HCT116 (cell line): Measurements from ENCODE around the gene PATL2.

Experiments used
- EGR1 ChIP-seq: IDR thresholded peaks from 2 replicates; pipeline ENCODE4 v1.6.1; 2012; ENCODE audit warnings: low read depth
- EZH2 ChIP-seq: fragments of 200-600 bp; sonication (generic); IDR thresholded peaks from 2 replicates; pipeline ENCODE4 v1.6.1; 2017; ENCODE audit warnings: antibody characterized with exemption, mixed run types
- JUND ChIP-seq: IDR thresholded peaks from 2 replicates; pipeline ENCODE4 v1.6.1; 2012
- POLR2A ChIP-seq: IDR thresholded peaks from 2 replicates; pipeline ENCODE4 v1.7.0; 2011; ENCODE audit warnings: borderline replicate concordance; ENCODE audit not compliant: insufficient read depth, insufficient read length; ENCODE audit errors: extremely low read depth
- POLR2AphosphoS5 ChIP-seq: IDR thresholded peaks from 2 replicates; pipeline ENCODE4 v1.6.1; 2011; ENCODE audit warnings: mild to moderate bottlenecking, low read depth, low read length, moderate library complexity
- REST ChIP-seq: IDR thresholded peaks from 2 replicates; pipeline ENCODE4 v1.6.1; 2012; ENCODE audit warnings: low read depth
- SIN3A ChIP-seq: IDR thresholded peaks from 2 replicates; pipeline ENCODE4 v1.6.1; 2012; ENCODE audit warnings: low read depth
- SRF ChIP-seq: IDR thresholded peaks from 2 replicates; pipeline ENCODE4 v1.6.1; 2012; ENCODE audit warnings: low read depth
- TF ChIP-seq, protein P1 (sequence below), 3 experiments: fragments of 200-600 bp in 1 of 3; sonication (generic) in 1 of 3; IDR thresholded peaks in 2 of 3; conservative IDR thresholded peaks in 1 of 3; 2 replicates each; pipeline ENCODE4 v1.5.1; 2012 to 2017; ENCODE audit warnings: low read depth in 2 of 3, low read length in 2 of 3, antibody characterized with exemption in 1 of 3, borderline replicate concordance in 1 of 3, control low read depth in 1 of 3, mild to moderate bottlenecking in 1 of 3, mixed read lengths in 1 of 3, mixed run types in 1 of 3, moderate library complexity in 1 of 3; ENCODE audit not compliant: insufficient read depth in 1 of 3

DNA sequence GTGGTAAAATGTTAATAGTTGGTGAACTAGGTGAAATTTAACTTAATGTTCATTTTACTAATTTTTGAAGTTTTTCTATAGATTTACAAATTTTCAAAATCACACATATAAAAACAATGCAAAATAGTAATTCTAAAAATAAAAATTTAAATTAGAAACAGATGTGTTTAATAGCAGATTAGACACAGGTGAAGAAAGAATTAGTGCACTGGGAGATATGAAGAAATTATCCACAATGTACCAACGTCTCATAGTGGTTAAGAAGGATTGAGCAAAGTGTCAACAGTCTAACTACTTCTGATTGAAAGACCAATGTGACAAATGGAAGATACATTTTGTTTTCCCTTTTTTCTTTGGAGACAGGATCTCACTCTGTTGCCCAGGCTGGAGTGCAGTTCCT, 74.1 kb downstream of the PATL2 start:
- TF ChIP-seq, protein P1, sequence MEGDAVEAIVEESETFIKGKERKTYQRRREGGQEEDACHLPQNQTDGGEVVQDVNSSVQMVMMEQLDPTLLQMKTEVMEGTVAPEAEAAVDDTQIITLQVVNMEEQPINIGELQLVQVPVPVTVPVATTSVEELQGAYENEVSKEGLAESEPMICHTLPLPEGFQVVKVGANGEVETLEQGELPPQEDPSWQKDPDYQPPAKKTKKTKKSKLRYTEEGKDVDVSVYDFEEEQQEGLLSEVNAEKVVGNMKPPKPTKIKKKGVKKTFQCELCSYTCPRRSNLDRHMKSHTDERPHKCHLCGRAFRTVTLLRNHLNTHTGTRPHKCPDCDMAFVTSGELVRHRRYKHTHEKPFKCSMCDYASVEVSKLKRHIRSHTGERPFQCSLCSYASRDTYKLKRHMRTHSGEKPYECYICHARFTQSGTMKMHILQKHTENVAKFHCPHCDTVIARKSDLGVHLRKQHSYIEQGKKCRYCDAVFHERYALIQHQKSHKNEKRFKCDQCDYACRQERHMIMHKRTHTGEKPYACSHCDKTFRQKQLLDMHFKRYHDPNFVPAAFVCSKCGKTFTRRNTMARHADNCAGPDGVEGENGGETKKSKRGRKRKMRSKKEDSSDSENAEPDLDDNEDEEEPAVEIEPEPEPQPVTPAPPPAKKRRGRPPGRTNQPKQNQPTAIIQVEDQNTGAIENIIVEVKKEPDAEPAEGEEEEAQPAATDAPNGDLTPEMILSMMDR (IDR thresholded peaks at IDR 0.05 in 2 of 3, conservative IDR thresholded peaks at IDR 0.05 in 1 of 3; ENCODE audit: borderline replicate concordance in 1 of 3, insufficient read depth in 1 of 3, low read depth in 2 of 3, low read length in 2 of 3): no peak
- no peak for TF ChIP-seq SIN3A
- TF ChIP-seq EZH2: no peak
- TF ChIP-seq SRF: no peak
- no peak for TF ChIP-seq REST
- no peak for TF ChIP-seq EGR1
- TF ChIP-seq POLR2A: no peak
- no peak for TF ChIP-seq JUND
- TF ChIP-seq POLR2AphosphoS5: no peak
